GM19351 (cell line): ENCODE measurements around the gene HSF4.

ENCODE experiments used
- ATAC-seq: cut with Tn5 transposase; IDR thresholded peaks from one replicate; pipeline ENCODE4 v1.9.1; 2021; ENCODE audit warnings: mild to moderate bottlenecking, moderate library complexity; ENCODE audit not compliant: unreplicated experiment

HSF4 gene

DNA sequence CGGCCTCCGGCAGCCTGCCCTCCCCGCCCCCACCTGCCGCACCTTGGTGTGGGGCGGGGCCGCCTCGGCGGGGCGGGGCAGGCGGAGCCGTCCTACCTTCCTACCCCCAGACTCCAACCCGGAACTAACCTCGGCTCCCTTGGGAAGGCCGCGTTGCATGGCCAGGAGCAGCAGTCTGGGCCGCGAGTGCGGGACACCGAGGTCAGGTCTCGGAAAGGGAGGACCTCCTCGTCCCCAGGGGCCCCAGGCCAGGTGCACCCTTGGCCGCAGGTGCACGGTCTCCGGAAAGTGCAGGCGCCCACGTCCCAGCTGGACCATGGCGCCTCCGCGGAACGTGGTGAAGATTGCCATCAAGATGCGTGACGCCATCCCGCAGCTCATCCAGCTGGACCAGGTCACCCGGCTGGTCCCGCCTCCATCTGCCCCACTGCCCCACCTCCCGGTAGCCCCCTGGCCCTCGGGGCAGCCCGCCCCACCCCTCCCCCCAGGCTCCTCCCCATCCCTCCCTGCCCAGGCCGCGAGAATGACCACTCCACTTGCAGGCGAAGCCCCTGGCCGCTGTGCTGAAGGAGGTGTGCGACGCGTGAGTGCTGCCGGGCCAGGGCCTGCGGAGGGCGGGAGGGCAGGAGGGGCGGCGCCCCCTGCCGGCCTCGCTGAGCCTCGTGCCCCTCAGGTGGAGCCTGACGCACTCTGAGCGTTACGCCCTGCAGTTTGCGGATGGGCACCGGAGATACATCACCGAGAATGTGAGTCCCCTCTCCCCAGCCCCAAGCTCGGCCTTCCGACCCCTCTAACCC, 34.7 kb downstream of the HSF4 start, which contains the start of gene ELMO3:
Gene ELMO3 (plus strand): TSS at position 121 of the 797 bp plus-strand sequence. CDS start 196 bp downstream, at position 317.
- ATAC-seq, result no peak

DNA sequence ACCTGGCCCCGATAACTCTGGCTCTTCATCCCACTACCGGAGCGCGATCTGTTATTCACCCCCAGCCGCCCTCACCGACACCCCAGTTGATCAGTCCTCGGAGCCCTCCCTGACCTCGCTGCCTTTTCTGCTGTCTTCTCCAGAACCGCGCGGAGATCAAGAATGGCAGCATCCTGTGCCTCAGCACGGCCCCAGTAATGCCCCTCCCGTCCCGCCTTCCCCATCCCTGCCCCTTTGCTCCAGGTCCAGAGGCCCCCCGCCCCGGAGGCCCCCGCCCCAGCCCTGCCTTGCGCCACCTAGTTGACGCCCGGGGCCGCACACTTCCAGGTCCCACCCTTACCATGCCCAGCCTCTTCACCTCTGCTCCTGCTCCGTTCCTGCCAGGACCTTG, 35.3 kb downstream of the HSF4 start:
- no peak for ATAC-seq

DNA sequence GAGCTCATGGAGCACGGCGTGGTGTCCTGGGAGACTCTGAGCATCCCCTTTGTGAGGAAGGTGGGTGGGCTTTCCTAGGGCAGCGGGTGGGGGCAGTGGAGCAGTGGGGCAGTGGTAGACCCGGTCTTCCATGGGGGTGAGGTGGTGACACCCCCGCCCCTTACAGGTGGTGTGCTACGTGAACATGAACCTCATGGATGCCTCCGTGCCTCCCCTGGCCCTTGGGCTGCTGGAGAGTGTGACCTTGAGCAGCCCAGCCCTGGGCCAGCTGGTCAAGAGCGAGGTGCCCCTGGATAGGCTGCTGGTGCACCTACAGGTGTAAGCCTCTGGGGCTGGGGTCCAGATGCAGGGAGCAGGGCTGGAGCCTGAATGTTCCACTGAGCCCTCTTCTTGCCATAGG, 35.9 kb downstream of the HSF4 start:
- no peak for ATAC-seq

DNA sequence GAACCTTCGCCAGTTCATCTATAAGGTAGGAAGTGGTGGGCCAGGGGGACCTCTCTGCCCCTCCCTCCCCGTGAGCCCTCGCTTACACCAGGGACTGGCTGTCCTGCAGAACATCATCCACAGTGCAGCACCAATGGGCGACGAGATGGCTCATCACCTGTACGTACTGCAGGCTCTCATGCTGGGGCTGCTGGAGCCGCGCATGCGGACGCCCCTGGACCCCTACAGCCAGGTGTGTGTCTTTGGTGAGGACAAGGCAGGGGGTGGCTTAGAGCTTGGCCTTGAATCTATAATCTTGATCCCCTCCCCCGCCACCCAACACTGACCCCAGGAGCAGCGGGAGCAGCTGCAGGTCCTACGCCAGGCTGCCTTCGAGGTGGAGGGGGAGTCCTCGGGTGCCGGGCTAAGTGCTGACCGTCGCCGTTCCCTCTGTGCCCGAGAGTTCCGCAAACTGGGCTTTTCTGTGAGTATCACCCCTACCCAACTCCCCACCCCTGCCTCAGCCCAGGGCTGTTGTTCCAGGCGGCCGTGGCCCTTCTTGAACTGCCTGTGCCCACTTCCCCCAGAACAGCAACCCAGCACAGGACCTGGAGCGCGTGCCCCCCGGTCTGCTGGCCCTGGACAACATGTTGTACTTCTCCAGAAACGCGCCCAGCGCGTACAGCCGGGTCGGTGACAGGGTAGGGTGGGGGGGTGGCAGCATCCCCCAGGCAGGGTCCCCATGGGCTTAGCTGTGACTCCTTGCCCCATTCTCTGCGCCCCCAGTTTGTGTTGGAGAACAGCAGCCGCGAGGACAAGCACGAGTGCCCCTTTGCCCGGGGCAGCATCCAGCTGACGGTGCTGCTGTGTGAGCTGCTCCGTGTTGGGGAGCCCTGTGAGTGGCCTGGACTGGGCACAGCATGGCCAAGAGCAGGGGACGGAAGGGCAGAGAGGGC, 37.1 kb downstream of the HSF4 start:
- no peak for ATAC-seq

DNA sequence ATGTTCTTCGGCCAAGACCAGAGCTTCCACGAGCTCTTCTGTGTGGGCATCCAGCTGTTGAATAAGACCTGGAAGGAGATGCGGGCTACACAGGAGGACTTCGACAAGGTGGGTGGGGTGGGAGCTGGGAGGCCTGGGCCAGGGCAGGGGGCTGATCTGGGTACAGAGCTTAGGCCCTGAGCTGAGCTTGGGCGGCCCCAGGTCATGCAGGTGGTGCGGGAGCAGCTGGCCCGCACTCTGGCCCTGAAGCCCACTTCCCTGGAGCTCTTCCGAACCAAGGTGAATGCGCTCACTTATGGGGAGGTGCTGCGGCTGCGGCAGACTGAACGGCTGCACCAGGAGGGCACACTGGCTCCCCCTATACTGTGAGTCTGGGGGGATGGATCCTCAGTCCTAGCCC, 37.9 kb downstream of the HSF4 start:
- ATAC-seq, result no peak

DNA sequence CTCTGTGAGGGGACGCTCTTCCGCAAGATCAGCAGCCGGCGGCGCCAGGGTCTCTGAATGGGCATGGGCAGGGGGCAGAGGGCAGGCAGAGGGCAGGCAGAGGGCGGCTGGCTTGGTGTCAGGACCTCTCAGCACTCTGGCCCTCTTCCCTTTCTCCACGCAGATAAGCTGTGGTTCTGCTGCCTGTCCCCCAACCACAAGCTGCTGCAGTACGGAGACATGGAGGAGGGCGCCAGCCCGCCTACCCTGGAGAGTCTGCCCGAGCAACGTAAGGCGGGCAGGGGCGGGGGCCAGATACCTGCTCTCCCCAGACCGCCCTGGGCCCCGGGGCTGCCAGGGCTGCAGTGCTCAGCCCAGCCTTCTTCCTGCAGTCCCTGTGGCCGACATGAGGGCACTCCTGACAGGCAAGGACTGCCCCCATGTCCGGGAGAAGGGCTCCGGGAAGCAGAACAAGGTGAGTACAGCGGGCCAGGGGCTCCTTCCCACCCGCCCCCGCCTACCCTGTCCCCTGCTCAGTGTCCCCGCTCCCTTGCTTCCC, 38.5 kb downstream of the HSF4 start:
- ATAC-seq, result no peak

DNA sequence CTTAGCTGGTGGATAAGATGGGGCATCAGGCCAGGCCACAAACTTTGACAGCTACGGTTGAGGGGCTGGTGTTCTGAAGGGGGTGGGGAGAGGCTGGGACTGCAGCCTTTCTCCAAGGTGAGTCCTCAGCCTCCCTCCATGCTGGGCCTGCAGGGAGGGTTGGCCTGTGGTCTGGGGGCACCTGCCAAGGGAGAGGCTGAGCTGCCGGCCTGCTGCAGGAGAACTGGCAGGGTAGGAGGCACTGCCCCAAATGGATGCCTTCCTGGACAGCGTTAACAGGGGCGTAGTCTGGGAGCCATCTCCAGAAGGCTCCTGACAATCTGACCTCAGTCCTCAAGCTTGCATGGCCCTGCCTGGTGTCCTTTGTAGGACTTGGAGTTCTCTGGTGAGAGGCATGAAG, 39.5 kb downstream of the HSF4 start:
- no peak for ATAC-seq

DNA sequence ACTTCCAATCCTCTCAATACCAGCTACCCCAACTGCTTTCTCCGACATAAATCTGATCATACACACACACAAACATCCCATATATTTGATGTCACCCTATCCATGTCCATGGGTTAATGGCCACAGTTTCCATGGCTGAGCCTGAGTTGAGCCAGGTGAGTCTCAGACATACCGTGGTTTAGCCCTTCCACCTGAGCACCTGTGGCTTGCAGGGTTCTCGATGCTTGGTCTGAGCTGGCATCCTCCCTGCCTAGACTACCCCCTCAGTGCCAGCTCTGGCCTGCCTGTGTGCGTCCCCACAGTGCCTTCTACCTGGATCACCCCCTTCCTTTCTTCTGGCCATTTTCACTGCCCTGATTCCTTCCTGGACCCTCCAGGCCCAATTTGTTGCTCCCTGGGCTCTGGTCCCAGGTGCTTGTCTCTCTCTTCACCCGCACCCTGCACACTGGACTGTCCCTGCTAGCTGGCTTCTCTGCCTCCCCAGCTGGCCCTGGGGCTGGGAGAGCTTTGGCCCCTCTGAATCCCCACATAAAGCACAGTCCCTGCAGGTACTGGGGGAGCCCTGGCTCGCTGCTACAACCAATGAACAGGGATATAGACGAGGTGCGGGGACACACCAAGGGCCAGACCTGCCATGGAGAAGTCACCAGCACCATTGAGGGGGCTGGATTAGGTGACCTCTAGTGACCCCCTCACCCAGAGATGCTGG, 41.7 kb downstream of the HSF4 start:
- no peak for ATAC-seq

DNA sequence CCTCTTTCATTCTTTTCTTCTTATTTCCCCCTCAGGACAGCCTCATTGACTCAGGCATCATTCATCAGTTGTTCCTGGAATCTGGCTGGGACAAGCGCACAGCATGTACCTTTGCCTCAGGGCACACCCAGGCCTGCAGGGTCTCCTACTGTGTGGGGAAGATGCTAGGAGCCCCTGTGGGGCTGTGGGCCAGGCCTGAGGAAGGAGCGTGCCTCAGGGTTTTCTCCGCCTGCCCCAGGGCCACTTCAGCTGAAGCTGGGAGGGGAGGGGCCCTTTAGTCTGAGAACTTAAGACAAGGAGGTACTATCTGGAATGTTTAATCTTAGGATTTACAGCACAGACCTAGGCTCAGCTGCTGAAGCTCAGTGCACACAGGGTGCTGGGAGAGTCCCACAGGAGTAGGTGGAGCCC, 42.3 kb downstream of the HSF4 start:
- ATAC-seq, result no peak

DNA sequence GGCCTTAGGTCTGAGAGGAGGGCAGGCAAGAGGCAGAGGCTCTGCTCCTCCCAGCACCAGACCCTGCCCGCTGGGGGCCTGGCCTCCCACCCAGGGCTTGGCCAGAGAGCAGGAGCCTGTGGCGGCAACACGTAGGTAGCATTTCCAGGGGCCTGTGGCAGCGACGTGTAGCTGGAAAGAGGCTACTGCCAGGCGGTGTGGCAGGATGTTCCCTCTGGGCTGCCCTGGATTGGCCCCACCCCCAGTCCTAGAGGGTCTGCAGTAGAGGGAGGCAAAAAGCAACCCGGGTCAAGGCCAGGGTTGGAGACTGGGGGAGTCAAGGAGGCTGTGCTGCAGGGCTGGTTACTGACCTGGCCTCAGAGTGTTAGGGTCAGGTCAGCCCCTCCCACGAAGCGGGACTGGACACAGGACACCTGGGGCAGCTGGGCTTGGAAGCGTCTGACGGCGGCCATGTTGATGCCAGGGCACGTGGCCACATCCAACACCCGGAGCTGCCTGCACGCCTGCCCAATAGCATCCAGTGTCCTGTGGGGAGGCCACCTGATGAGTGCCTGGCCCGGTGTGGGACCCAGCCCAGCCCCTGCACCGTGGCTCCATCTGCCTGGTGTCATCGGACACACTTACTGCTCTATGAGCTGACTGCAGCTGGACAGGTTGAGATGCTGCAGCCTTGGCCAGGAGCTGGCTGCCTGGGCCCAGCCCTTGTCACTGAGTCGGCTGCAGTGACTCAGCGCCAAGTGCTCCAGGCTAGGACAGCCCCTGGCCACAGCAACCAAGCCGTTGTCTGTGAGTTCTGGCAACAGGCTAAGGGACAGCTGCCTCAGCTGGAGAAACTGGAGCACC, 42.9 kb downstream of the HSF4 start:
- ATAC-seq, result no peak

DNA sequence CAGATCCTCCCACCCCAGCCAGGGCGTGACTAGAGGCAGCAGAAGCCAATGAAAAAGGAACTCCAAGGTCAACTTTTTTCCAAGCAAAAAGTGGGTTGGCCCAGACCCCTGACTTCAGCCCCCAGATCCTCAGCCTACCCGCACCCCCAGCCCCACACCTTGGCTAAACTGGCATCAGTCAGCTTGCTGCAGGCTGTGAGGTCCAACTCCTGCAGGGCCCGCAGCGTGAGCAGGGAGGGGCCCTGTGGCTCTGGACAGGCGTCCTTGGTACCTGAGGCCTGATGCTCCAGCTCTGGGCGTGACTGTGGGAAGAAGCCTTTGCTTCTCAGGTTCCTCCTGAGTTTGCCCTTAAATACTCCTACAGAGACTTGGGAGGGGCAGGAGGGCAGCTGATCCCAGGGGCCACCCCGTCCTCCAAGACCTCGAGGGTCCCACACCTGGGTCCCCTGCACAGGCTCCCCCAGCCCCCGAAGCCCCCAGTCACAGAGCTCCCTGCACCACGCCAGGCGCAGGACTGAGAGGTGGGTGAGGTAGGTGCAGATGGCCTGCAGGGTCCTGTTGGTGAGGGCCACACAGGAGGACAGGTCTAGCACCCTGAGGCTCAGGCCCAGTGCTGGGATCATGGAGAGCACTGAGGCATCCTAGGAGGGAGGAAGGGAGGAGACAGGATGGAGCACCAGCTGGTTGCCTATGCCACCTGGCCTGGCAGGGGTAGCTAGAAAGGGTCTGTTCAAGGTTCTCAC, 43.8 kb downstream of the HSF4 start:
- ATAC-seq, result no peak

DNA sequence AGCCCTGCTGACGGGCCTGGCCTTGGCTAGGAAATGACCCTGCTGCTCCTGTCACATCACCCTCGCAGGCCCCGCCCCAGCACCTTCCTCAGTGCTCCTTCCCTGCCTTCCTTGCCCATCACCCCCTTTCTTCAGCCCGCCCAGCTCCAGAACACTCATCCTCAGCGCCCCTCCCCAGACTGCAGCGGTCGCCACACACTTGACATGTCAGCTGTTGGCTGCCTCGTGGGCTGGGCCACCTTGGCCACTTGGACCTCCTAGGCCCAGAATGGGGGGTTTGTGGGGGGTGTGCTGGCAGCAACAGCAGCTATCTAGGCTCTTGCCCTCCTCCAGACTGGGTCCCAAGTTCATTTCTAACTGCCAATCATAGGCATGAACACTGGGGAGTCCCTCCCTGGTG, 45.0 kb downstream of the HSF4 start:
- ATAC-seq, result no peak

DNA sequence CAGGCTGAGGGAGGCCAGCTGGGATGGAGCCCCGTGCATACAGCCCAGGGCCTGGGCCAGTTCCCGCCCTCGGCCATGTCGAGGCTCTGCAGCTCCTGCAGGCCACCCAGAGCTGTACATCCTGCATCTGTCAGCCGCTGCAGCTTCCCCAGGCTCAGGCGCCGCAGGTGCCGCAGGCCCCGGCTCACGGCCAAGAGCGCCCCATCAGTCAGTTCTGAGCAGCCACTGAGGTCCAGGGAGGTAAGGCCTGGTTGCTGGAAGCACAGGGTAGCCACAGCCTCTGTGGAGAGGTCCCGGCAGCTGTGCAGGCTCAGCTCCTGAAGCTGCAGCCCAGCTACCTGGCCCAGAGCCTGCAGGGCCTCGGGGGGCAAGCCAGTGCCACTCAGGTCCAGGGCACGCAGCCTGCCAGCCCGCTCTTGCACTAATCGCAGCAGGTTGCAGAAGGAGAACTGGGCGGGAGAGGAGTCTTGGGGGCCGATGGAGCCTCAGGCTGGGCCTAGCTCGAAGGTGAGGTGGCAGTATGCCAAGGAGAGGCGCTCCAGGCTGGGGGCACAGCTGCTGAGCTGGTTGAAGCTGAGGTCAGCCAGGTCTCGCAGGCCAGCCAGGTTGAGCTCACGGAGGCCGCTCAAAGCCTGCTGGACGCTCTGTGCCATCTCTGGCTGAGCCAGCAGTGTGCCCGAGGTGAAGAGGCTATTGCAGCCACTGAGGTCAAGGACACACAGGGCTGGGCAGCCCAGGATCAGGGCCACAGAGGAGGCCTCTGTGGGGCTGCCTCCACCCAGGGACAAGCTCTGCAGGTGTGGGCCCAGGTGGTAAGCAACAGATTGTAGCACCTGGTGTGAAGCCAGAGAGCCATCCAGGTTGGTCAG, 45.8 kb downstream of the HSF4 start:
- ATAC-seq, result no peak

DNA sequence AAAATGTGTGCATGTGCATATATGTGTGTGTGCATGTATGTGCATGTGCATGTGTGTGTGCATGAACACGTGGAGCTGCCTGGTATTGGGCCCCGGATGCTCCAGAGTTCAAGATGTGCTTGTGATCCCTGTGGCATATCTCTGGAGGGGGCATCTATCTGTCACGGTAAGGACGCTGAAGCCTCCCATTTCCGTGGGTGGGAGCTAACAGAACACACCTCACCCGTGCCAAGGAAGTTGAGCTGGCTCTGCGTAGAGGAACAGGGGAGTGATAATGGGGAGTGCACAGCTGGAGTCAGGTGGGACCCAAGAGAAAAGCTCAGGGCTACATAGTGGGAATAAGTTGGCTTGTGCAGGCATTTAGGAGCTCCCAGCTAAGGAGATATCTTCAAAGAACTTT, 47.1 kb downstream of the HSF4 start:
- ATAC-seq, result no peak

DNA sequence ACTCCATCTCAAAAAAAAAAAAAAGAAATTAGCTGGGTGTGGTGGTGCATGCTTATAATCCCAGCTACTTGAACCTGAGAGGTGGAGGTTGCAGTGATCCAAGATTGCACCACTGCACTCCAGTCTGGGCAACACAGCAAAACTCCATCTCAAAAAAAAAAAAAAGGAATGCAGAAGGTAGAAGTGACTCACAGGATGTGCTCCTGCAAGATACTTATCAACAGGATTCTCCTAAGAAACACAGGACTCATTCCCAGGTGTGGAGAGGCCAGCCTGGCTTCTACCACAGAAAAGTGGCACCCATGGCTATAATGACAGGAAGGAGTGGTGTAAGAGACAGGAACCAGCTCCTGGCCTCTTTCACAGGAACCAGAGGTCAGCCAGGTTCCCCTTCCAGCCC, 48.2 kb downstream of the HSF4 start:
- no peak for ATAC-seq

DNA sequence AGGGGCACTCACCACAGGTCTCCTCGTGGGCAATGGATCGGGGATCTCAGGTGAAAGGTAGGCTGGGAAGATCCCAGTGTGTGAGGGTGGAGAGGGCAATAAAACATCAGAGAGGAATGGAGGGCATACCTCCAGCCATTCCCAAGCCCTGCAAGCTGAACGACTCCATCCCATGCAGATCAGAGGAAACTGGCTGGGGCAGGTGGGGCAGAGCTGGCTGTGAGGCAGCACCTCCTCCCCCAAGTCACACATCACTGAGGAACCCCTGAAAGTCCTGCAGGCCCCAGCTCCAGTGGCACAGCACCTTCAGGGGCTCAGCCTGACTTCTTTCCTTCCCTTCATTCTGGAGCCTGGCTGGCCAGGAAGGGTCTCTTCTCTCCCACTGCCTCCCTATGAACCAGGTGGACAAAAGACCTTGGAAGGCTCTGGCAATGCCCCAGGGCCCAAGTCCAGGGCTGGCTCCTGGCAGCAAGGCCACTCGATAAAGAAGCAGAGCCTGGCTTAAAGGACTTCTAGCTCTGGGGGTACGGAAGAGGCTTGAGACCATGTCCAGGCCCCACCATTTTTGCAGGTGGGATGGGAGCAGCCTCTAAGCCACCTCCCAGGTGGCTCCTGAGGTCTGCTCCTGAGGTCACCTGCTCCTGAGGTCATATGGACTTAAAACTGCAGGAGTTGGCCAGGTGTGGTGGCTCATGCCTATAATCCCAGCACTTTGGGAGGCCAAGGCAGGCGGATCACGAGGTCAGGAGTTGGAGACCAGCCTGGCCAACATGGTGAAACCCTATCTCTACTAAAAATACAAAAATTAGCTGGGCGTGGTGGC, 48.9 kb downstream of the HSF4 start:
- no peak for ATAC-seq

DNA sequence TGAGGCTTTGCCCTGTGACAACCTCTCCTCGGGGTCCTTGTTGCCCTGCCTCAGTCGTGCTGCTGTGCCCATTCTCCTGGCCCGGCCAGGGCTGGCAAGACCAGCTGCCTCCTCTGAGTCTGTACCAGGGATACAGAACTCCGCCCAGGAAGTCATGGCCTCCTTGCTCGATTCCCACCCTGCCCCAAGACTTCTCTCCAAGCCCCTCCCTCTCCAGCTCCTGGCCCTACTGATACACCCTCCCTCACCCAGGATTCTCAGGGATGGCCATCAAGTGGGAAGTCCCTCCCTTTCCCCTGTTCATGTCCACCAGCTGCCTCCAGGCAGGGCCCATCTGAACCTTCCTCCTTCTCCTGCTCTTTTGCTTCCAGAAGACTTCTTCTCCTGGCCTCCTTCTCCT, 51.2 kb downstream of the HSF4 start:
- ATAC-seq, result no peak
